Measurements from ENCODE around the gene MOB2.

Gene MOB2

GRCh38 chr11:1529774-1530173 is 43.2 kb upstream of the MOB2 start:
- Histone ChIP-seq H2BK120ac (ENCODE audit: insufficient read depth, low read length, poor library complexity) (no peak overlapping the region), H3K14ac (ENCODE audit: low read length) (no peak overlapping the region), H3K36me3 (ENCODE audit: control insufficient read depth in 1 of 2, insufficient read depth in 2 of 2, low read length in 2 of 2) (peaks cover 7 to 11% of the 10 kb centered on the region in 2 experiments), H4K8ac (ENCODE audit: low read depth, low read length) (no peak overlapping the region), H3K27ac (ENCODE audit: low read depth, low read length) (no peak overlapping the region), H3K4me1 (ENCODE audit: control insufficient read depth in 1 of 2, insufficient read depth in 2 of 2, low read length in 2 of 2) (peaks cover 5% of the 10 kb centered on the region in 2 experiments), H2AFZ (ENCODE audit: insufficient read depth, low read length, poor library complexity) (no peak overlapping the region), H3K18ac (ENCODE audit: low read length) (no peak overlapping the region), H4K91ac (ENCODE audit: low read depth, low read length) (no peak overlapping the region), H3K9me3 (ENCODE audit: insufficient read depth, low read depth, low read length) (no peaks in the 10 kb centered on the region), H3K4ac (ENCODE audit: low read depth, low read length) (peak overlapping the region; percentile 3), H2AK5ac (ENCODE audit: low read length) (no peak overlapping the region), H3K27me3 (ENCODE audit: insufficient read depth, low read length) (no peaks in the 10 kb centered on the region), H3K9ac (ENCODE audit: low read length) (no peak overlapping the region), H3K79me2 (ENCODE audit: control insufficient read depth, insufficient read depth, low read length, poor library complexity) (peaks cover 2% of the 10 kb centered on the region), H3K4me2 (ENCODE audit: low read length) (no peak overlapping the region), H2BK5ac (ENCODE audit: low read depth, low read length, poor library complexity) (no peak overlapping the region), H2BK12ac (ENCODE audit: low read length) (no peak overlapping the region), H4K12ac (ENCODE audit: low read depth, low read length) (no peak overlapping the region), H3K79me1 (ENCODE audit: low read length) (no peaks in the 10 kb centered on the region), H3K4me3 (ENCODE audit: low read depth, low read length) (no peak overlapping the region), H3K23ac (ENCODE audit: low read length) (no peak overlapping the region)
- no CpG with 5 or more reads among the region's 5 CpGs for WGBS (ENCODE audit: extremely low coverage, insufficient coverage, insufficient read length)
- no peak for DNase-seq

- no peak overlapping the region for H3K9ac ChIP-seq (ENCODE audit: low read length)
- H3K9me3 ChIP-seq (ENCODE audit: insufficient read depth, low read depth, low read length): no peaks in the 10 kb centered on the region
- H3K27ac ChIP-seq (ENCODE audit: low read depth, low read length): no peak overlapping the region
- no peaks in the 10 kb centered on the region for H3K27me3 ChIP-seq (ENCODE audit: insufficient read depth, low read length)
- DNase-seq: no peak
- H3K4me3 ChIP-seq (ENCODE audit: low read depth, low read length): no peak overlapping the region
- no peak overlapping the region for H4K12ac ChIP-seq (ENCODE audit: low read depth, low read length)
- no peak overlapping the region for H4K8ac ChIP-seq (ENCODE audit: low read depth, low read length)
- H3K79me1 ChIP-seq (ENCODE audit: low read length): no peaks in the 10 kb centered on the region
- H2BK12ac ChIP-seq (ENCODE audit: low read length): no peak overlapping the region
- no peak overlapping the region for H3K4ac ChIP-seq (ENCODE audit: low read depth, low read length)
- H2AK5ac ChIP-seq (ENCODE audit: low read length): no peak overlapping the region
- peaks cover 2% of the 10 kb centered on the region for H3K79me2 ChIP-seq (ENCODE audit: control insufficient read depth, insufficient read depth, low read length, poor library complexity)
- no peak overlapping the region for H3K23ac ChIP-seq (ENCODE audit: low read length)
- no peak overlapping the region for H4K91ac ChIP-seq (ENCODE audit: low read depth, low read length)
- no peak overlapping the region for H3K4me2 ChIP-seq (ENCODE audit: low read length)
- H2BK120ac ChIP-seq (ENCODE audit: insufficient read depth, low read length, poor library complexity): no peak overlapping the region
- no peak overlapping the region for H3K18ac ChIP-seq (ENCODE audit: low read length)
- peaks cover 5 to 10% of the 10 kb centered on the region in 2 experiments for H3K36me3 ChIP-seq (ENCODE audit: control insufficient read depth in 1 of 2, insufficient read depth in 2 of 2, low read length in 2 of 2)
- no peak overlapping the region for H2BK5ac ChIP-seq (ENCODE audit: low read depth, low read length, poor library complexity)
- peaks cover under 1 to 1% of the 10 kb centered on the region in 2 experiments for H3K4me1 ChIP-seq (ENCODE audit: control insufficient read depth in 1 of 2, insufficient read depth in 2 of 2, low read length in 2 of 2)
- WGBS (ENCODE audit: extremely low coverage, insufficient coverage, insufficient read length): no CpG with 5 or more reads among the region's 17 CpGs
- H2AFZ ChIP-seq (ENCODE audit: insufficient read depth, low read length, poor library complexity): no peak overlapping the region
- H3K14ac ChIP-seq (ENCODE audit: low read length): no peak overlapping the region
These were observed 42.7 kb upstream of the MOB2 start for GRCh38 chr11:1529286-1529685.

GRCh38 chr11:1528710-1529109 is 42.1 kb upstream of the MOB2 start:
- WGBS (ENCODE audit: extremely low coverage, insufficient coverage, insufficient read length): no CpG with 5 or more reads among the region's 10 CpGs
- no peak overlapping the region for H3K14ac ChIP-seq (ENCODE audit: low read length)
- no peak overlapping the region for H3K4me3 ChIP-seq (ENCODE audit: low read depth, low read length)
- no peaks in the 10 kb centered on the region for H3K4me1 ChIP-seq (ENCODE audit: control insufficient read depth in 1 of 2, insufficient read depth in 2 of 2, low read length in 2 of 2)
- no peaks in the 10 kb centered on the region for H3K27me3 ChIP-seq (ENCODE audit: insufficient read depth, low read length)
- H2BK5ac ChIP-seq (ENCODE audit: low read depth, low read length, poor library complexity): no peak overlapping the region
- H3K4me2 ChIP-seq (ENCODE audit: low read length): no peak overlapping the region
- peak overlapping the region; percentile 41 for H3K4ac ChIP-seq (ENCODE audit: low read depth, low read length)
- no peak for DNase-seq
- no peak overlapping the region for H2AFZ ChIP-seq (ENCODE audit: insufficient read depth, low read length, poor library complexity)
- H4K8ac ChIP-seq (ENCODE audit: low read depth, low read length): no peak overlapping the region
- H4K12ac ChIP-seq (ENCODE audit: low read depth, low read length): no peak overlapping the region
- H3K18ac ChIP-seq (ENCODE audit: low read length): no peak overlapping the region
- no peak overlapping the region for H2AK5ac ChIP-seq (ENCODE audit: low read length)
- peaks cover 4% of the 10 kb centered on the region for H3K79me2 ChIP-seq (ENCODE audit: control insufficient read depth, insufficient read depth, low read length, poor library complexity)
- H3K9me3 ChIP-seq (ENCODE audit: insufficient read depth, low read depth, low read length): no peaks in the 10 kb centered on the region
- no peak overlapping the region for H2BK12ac ChIP-seq (ENCODE audit: low read length)
- H3K23ac ChIP-seq (ENCODE audit: low read length): no peak overlapping the region
- peaks cover 5 to 10% of the 10 kb centered on the region in 2 experiments for H3K36me3 ChIP-seq (ENCODE audit: control insufficient read depth in 1 of 2, insufficient read depth in 2 of 2, low read length in 2 of 2)
- H2BK120ac ChIP-seq (ENCODE audit: insufficient read depth, low read length, poor library complexity): no peak overlapping the region
- H4K91ac ChIP-seq (ENCODE audit: low read depth, low read length): no peak overlapping the region
- no peaks in the 10 kb centered on the region for H3K79me1 ChIP-seq (ENCODE audit: low read length)
- H3K27ac ChIP-seq (ENCODE audit: low read depth, low read length): no peak overlapping the region
- no peak overlapping the region for H3K9ac ChIP-seq (ENCODE audit: low read length)

GRCh38 chr11:1526785-1527184 is 40.2 kb upstream of the MOB2 start:
- Histone ChIP-seq H4K12ac (ENCODE audit: low read depth, low read length) (no peak overlapping the region), H3K4me1 (ENCODE audit: control insufficient read depth in 1 of 2, insufficient read depth in 2 of 2, low read length in 2 of 2) (no peaks in the 10 kb centered on the region), H2AK5ac (ENCODE audit: low read length) (no peak overlapping the region), H2BK12ac (ENCODE audit: low read length) (no peak overlapping the region), H2BK120ac (ENCODE audit: insufficient read depth, low read length, poor library complexity) (no peak overlapping the region), H3K4me2 (ENCODE audit: low read length) (no peak overlapping the region), H3K36me3 (ENCODE audit: control insufficient read depth in 1 of 2, insufficient read depth in 2 of 2, low read length in 2 of 2) (no peaks in the 10 kb centered on the region), H3K9ac (ENCODE audit: low read length) (no peak overlapping the region), H3K27me3 (ENCODE audit: insufficient read depth, low read length) (no peaks in the 10 kb centered on the region), H4K91ac (ENCODE audit: low read depth, low read length) (no peak overlapping the region), H2BK5ac (ENCODE audit: low read depth, low read length, poor library complexity) (no peak overlapping the region), H2AFZ (ENCODE audit: insufficient read depth, low read length, poor library complexity) (no peak overlapping the region), H3K23ac (ENCODE audit: low read length) (no peak overlapping the region), H3K14ac (ENCODE audit: low read length) (no peak overlapping the region), H3K79me2 (ENCODE audit: control insufficient read depth, insufficient read depth, low read length, poor library complexity) (peaks cover 4% of the 10 kb centered on the region), H4K8ac (ENCODE audit: low read depth, low read length) (no peak overlapping the region), H3K79me1 (ENCODE audit: low read length) (no peaks in the 10 kb centered on the region), H3K27ac (ENCODE audit: low read depth, low read length) (no peak overlapping the region), H3K4ac (ENCODE audit: low read depth, low read length) (no peak overlapping the region), H3K9me3 (ENCODE audit: insufficient read depth, low read depth, low read length) (no peaks in the 10 kb centered on the region), H3K4me3 (ENCODE audit: low read depth, low read length) (no peak overlapping the region), H3K18ac (ENCODE audit: low read length) (no peak overlapping the region)
- WGBS (ENCODE audit: extremely low coverage, insufficient coverage, insufficient read length): no CpG with 5 or more reads among the region's 15 CpGs
- no peak for DNase-seq
